H1 (cell line): ENCODE results near the gene PTK6. TPM values are rescaled to one million over a fixed set of nuclear protein-coding genes. Genes with fewer than 3 reads are reported as not detected.

ENCODE experiments used
- CTCF ChIA-PET: fragments of 300-600 bp; sonication (Branson Sonifier 250); formaldehyde crosslinking; loops from one replicate; lab custom pipeline; 2021; ENCODE audit not compliant: partially characterized antibody; lab: Charles Lee
- POLR2A ChIA-PET: fragments of 300-600 bp; sonication (Branson Sonifier 250); formaldehyde crosslinking; loops from one replicate; lab custom pipeline; 2021; ENCODE audit warnings: inconsistent platforms; ENCODE audit not compliant: partially characterized antibody; lab: Charles Lee
- DNase-seq, 2 experiments: peaks; one replicate each; pipeline versions ENCODE4 v3.0.0 to v3.0.0-alpha.2; 2010 to 2022; ENCODE audit warnings: low spot score in 2 of 2, low read depth in 1 of 2, mixed read lengths in 1 of 2
- FAIRE-seq: peaks from 2 replicates; lab custom pipeline; 2011; peaks lifted over from hg19 to GRCh38; lab: Jason Lieb, UNC
- H2AFZ ChIP-seq: 2 replicates; pipeline ENCODE4 v1.8.1; 2012; ENCODE audit warnings: low read length, inconsistent platforms
- H2AK5ac ChIP-seq: 2 replicates; pipeline ENCODE4 v1.6.1; 2013; ENCODE audit warnings: low read depth, low read length
- H2BK120ac ChIP-seq: replicated peaks from 2 replicates; pipeline ENCODE3; 2013; ENCODE audit warnings: low read depth, low read length, inconsistent platforms
- H2BK12ac ChIP-seq: 2 replicates; pipeline ENCODE4 v1.6.1; 2013; ENCODE audit warnings: low read depth, low read length
- H2BK15ac ChIP-seq: 2 replicates; pipeline ENCODE4 v1.6.1; 2013; ENCODE audit warnings: low read length
- H2BK20ac ChIP-seq: 2 replicates; pipeline ENCODE4 v1.6.1; 2013; ENCODE audit warnings: low read length
- H2BK5ac ChIP-seq: 2 replicates; pipeline ENCODE4 v1.6.1; 2013; ENCODE audit warnings: low read depth, low read length
- H3K14ac ChIP-seq: 2 replicates; pipeline ENCODE4 v1.6.1; 2013; ENCODE audit warnings: inconsistent platforms; ENCODE audit not compliant: insufficient read length
- H3K18ac ChIP-seq: 2 replicates; pipeline ENCODE4 v1.6.1; 2013; ENCODE audit warnings: low read length; ENCODE audit errors: extremely low read depth
- H3K23ac ChIP-seq: 2 replicates; pipeline ENCODE4 v1.6.1; 2013; ENCODE audit warnings: inconsistent platforms; ENCODE audit not compliant: insufficient read length
- H3K23me2 ChIP-seq: 2 replicates; pipeline ENCODE4 v1.6.1; 2013; ENCODE audit warnings: low read depth, low read length
- H3K27ac ChIP-seq: 2 replicates; pipeline ENCODE4 v1.6.1; 2011; ENCODE audit warnings: low read depth, low read length, inconsistent platforms
- H3K27me3 ChIP-seq, 4 experiments: replicated peaks in 1 of 4; 1 replicate in 1 of 4; 2 replicates in 3 of 4; pipeline versions ENCODE4 v1.6.1 to v1.8.1; 2011 to 2013; ENCODE audit warnings: low read length in 3 of 4, mild to moderate bottlenecking in 3 of 4, inconsistent platforms in 2 of 4, mixed read lengths in 2 of 4, moderate library complexity in 1 of 4; ENCODE audit not compliant: control insufficient read depth in 3 of 4, insufficient read depth in 3 of 4; ENCODE audit errors: extremely low read depth in 1 of 4
- H3K36me3 ChIP-seq, 4 experiments: 2 replicates each; pipeline versions ENCODE4 v1.6.1 to v1.8.1; 2011 to 2013; ENCODE audit warnings: mild to moderate bottlenecking in 4 of 4, low read length in 3 of 4, moderate library complexity in 2 of 4, control low read depth in 1 of 4, inconsistent platforms in 1 of 4; ENCODE audit not compliant: insufficient read depth in 4 of 4, control insufficient read depth in 2 of 4
- H3K4ac ChIP-seq: replicated peaks from 2 replicates; pipeline ENCODE3; 2013; ENCODE audit warnings: low read length, low read depth, mixed read lengths, inconsistent platforms; ENCODE audit not compliant: insufficient read length
- H3K4me1 ChIP-seq, 4 experiments: replicated peaks in 1 of 4; 1 replicate in 1 of 4; 2 replicates in 3 of 4; pipeline versions ENCODE4 v1.6.1 to v1.8.1; 2011 to 2013; ENCODE audit warnings: low read length in 3 of 4, inconsistent platforms in 2 of 4, mixed read lengths in 1 of 4; ENCODE audit not compliant: insufficient read depth in 4 of 4, control insufficient read depth in 3 of 4
- H3K4me2 ChIP-seq, 2 experiments: 2 replicates each; pipeline versions ENCODE4 v1.6.1 to v1.8.1; 2011 to 2013; ENCODE audit warnings: low read depth in 2 of 2, low read length in 2 of 2, control low read depth in 1 of 2, inconsistent platforms in 1 of 2, mild to moderate bottlenecking in 1 of 2; ENCODE audit not compliant: insufficient read depth in 1 of 2
- H3K4me3 ChIP-seq, 4 experiments: fragments of 200-600, 300-600 bp in 1 of 4; sonication (generic), shearing (Covaris generic), sonication (Bioruptor Twin) in 1 of 4; 2 replicates each; pipeline versions ENCODE4 v1.5.1 to v1.8.1; 2011 to 2016; ENCODE audit warnings: low read length in 4 of 4, low read depth in 3 of 4, control low read depth in 2 of 4, inconsistent platforms in 2 of 4, mild to moderate bottlenecking in 2 of 4, mixed read lengths in 1 of 4, moderate library complexity in 1 of 4; ENCODE audit not compliant: insufficient read depth in 2 of 4; ENCODE audit errors: extremely low read depth in 1 of 4
- H3K56ac ChIP-seq: replicated peaks from 2 replicates; pipeline ENCODE3; 2013; ENCODE audit warnings: low read depth, mild to moderate bottlenecking, mixed read lengths, low read length, inconsistent platforms; ENCODE audit not compliant: insufficient read length
- H3K79me1 ChIP-seq: 2 replicates; pipeline ENCODE4 v1.6.1; 2013; ENCODE audit warnings: low read depth, low read length, control low read depth
- H3K79me2 ChIP-seq, 2 experiments: 2 replicates each; pipeline versions ENCODE4 v1.6.1 to v1.8.1; 2012 to 2013; ENCODE audit warnings: low read length in 2 of 2, mild to moderate bottlenecking in 2 of 2, inconsistent platforms in 1 of 2; ENCODE audit not compliant: insufficient read depth in 2 of 2, control insufficient read depth in 1 of 2
- H3K9ac ChIP-seq, 4 experiments: replicated peaks in 1 of 4; 1 replicate in 1 of 4; 2 replicates in 3 of 4; pipeline versions ENCODE4 v1.6.1 to v1.8.1; 2011 to 2013; ENCODE audit warnings: low read depth in 3 of 4, low read length in 3 of 4, control low read depth in 2 of 4, mild to moderate bottlenecking in 2 of 4, moderate library complexity in 2 of 4, inconsistent platforms in 1 of 4; ENCODE audit errors: extremely low read depth in 1 of 4
- H3K9me3 ChIP-seq, 2 experiments: 2 replicates each; pipeline versions ENCODE4 v1.6.1 to v1.8.1; 2012 to 2013; ENCODE audit warnings: mild to moderate bottlenecking in 2 of 2, moderate library complexity in 2 of 2, control low read depth in 1 of 2, inconsistent platforms in 1 of 2, low read depth in 1 of 2, low read length in 1 of 2, mixed read lengths in 1 of 2; ENCODE audit not compliant: insufficient read depth in 2 of 2
- H4K20me1 ChIP-seq, 2 experiments: replicated peaks in 1 of 2; 2 replicates each; pipeline versions ENCODE3 to v1.8.1; 2011 to 2013; ENCODE audit warnings: inconsistent platforms in 2 of 2, low read length in 2 of 2, mild to moderate bottlenecking in 1 of 2; ENCODE audit not compliant: insufficient read depth in 2 of 2, control insufficient read depth in 1 of 2
- H4K5ac ChIP-seq: 2 replicates; pipeline ENCODE4 v1.6.1; 2013; ENCODE audit warnings: low read length, low read depth, mixed read lengths, inconsistent platforms; ENCODE audit not compliant: insufficient read length
- H4K8ac ChIP-seq: 2 replicates; pipeline ENCODE4 v1.8.0; 2013; ENCODE audit warnings: mild to moderate bottlenecking, moderate library complexity, low read length, inconsistent platforms; ENCODE audit not compliant: insufficient read depth; ENCODE audit errors: extremely low read depth
- H4K91ac ChIP-seq: replicated peaks from 2 replicates; pipeline ENCODE3; 2013; ENCODE audit warnings: low read length, mixed read lengths, inconsistent platforms; ENCODE audit not compliant: insufficient read length
- E2F6 ChIP-seq: IDR thresholded peaks from 2 replicates; pipeline ENCODE4 v1.6.1; 2012; ENCODE audit warnings: inconsistent platforms
- HDAC6 ChIP-seq: IDR thresholded peaks from one replicate; pipeline ENCODE4 v1.7.1; 2012; ENCODE audit warnings: low read depth, mild to moderate bottlenecking, inconsistent platforms, low read length, moderate library complexity
- MAX ChIP-seq: IDR thresholded peaks from 2 replicates; pipeline ENCODE4 v1.6.1; 2012; ENCODE audit warnings: inconsistent platforms
- SAP30 ChIP-seq: fragments of 300-600 bp; sonication (generic); IDR thresholded peaks from 2 replicates; pipeline ENCODE4 v1.7.1; 2012; ENCODE audit warnings: low read length, moderate library complexity, mild to moderate bottlenecking, inconsistent platforms; ENCODE audit not compliant: insufficient read depth, insufficient replicate concordance
- SIN3A ChIP-seq, 2 experiments: IDR thresholded peaks in 1 of 2; conservative IDR thresholded peaks in 1 of 2; 2 replicates each; pipeline ENCODE4 v1.6.1; 2011 to 2012; ENCODE audit warnings: low read length in 2 of 2, improper control_type of control experiment in 1 of 2, low read depth in 1 of 2, mild to moderate bottlenecking in 1 of 2
- SIX5 ChIP-seq: IDR thresholded peaks from 2 replicates; pipeline ENCODE4 v1.6.1; 2011; ENCODE audit warnings: mild to moderate bottlenecking, low read depth, low read length
- TBP ChIP-seq: IDR thresholded peaks from 2 replicates; pipeline ENCODE4 v1.6.1; 2011; ENCODE audit warnings: low read depth, low read length, improper control_type of control experiment
- WGBS, 2 experiments: shearing (Covaris generic) in 1 of 2; methylation state at CpG; one replicate each; pipeline versions ENCODE4 v1.1.6 to v1.1.7; 2013 to 2015; ENCODE audit warnings: low lambda C conversion rate in 2 of 2, mixed read lengths in 2 of 2, inconsistent platforms in 1 of 2, low coverage in 1 of 2, missing lambda C conversion rate in 1 of 2; ENCODE audit not compliant: insufficient replicate concordance in 2 of 2, insufficient coverage in 1 of 2, insufficient read length in 1 of 2; ENCODE audit errors: extremely low coverage in 1 of 2, missing lambda C conversion rate in 1 of 2; 5-methylcytosine and 5-hydroxymethylcytosine counted together
- polyA plus RNA-seq, 7 experiments: library from polyadenylated mRNA; depleted of rRNA in 3 of 7; stranded (reverse) in 5 of 7; unstranded in 2 of 7; fragments of >200 nt in 5 of 7; fragments of 200-250 nt in 2 of 7; gene quantifications; 1 replicate in 5 of 7; 2 replicates in 1 of 7; 4 replicates in 1 of 7; pipeline versions ENCODE4 v1.2.1 to v1.2.3, GENCODE V29; 2011 to 2013; ENCODE audit warnings: missing spikeins in 2 of 7, mixed read lengths in 2 of 7
- total RNA-seq: library from RNA; stranded (reverse); fragmentation: NEBNext Ultra II Directional; extraction: Animal tissue kit (Norgen Biotek cat#: 25700); gene quantifications from 2 replicates; pipeline ENCODE4 v1.2.1, GENCODE V29; 2021

The PTK6 gene
- total and polyA plus RNA-seq, 2 of the 8 experiments (the other 6 are each of a cell fraction or from before 2014, with no cell fraction given), result 0.12 to 0.19 TPM

GRCh38 chr20:63534831-63535651 lies 2.1 kb downstream of the PTK6 start:
- Histone ChIP-seq H3K27ac (no peak overlapping the region), H2AK5ac (peak overlapping the region; percentile 40; the same call in 1 of the 2 replicates), H2BK20ac (no peak overlapping the region), H3K18ac (peak overlapping the region; percentile 87; the same call in 1 of the 2 replicates), H3K27me3 (no peaks in the 10 kb centered on the region), H2AFZ (no peak overlapping the region; the same call in 1 of the 2 replicates), H4K5ac (no peak overlapping the region), H2BK120ac (peak overlapping the region; percentile 64), H3K4me2 (no peak overlapping the region), H4K91ac (peak overlapping the region; percentile 80), H3K9ac (peak overlapping the region in 1 of 4 experiments; percentile 30; a peak in 1 of 7 replicates), H3K79me2 (no peaks in the 10 kb centered on the region), H3K4me3 (no peak overlapping the region), H3K14ac (no peak overlapping the region), H3K23me2 (peaks cover 3% of the 10 kb centered on the region; the same call in 1 of the 2 replicates), H3K9me3 (no peaks in the 10 kb centered on the region), H3K4me1 (peaks cover 0 to 23% (median 3%) of the 10 kb centered on the region in 4 experiments; a peak in 5 of 7 replicates), H2BK15ac (peak overlapping the region; percentile 98; the same call in 1 of the 2 replicates), H4K20me1 (peaks cover 0 to 3% of the 10 kb centered on the region in 2 experiments), H3K23ac (no peak overlapping the region), H2BK12ac (peak overlapping the region; percentile 95; the same call in 1 of the 2 replicates), H3K79me1 (no peaks in the 10 kb centered on the region; the same call in 1 of the 2 replicates), H3K36me3 (no peaks in the 10 kb centered on the region), H2BK5ac (peak overlapping the region; percentile 52; the same call in 1 of the 2 replicates), H3K56ac (no peak overlapping the region), H3K4ac (peak overlapping the region; percentile 91), H4K8ac (peak overlapping the region; percentile 68)
- 91% methylated on average over 41 of the region's 49 CpGs; no CpG with 5 or more reads in 1 of the 2 experiments for WGBS, 2 experiments
- DNase-seq, result no peak
- ChIA-PET CTCF (interaction anchor here (0.5 to 4.8 kb wide), 11 partner anchors 9 to 256 kb away, joined by 3 to 23 read pairs (median 3); partner anchors contain the start of gene SRMS), POLR2A (interaction anchor here (0.6 to 7.8 kb wide), 7 partner anchors 8 to 330 kb away, joined by 3 to 59 read pairs (median 3); partner anchors contain the start of genes KCNQ2, PPDPF, SRMS and TPD52L2)
- no peak for TF ChIP-seq SIN3A (conservative IDR thresholded peaks at IDR 0.05 in 1 of 2, IDR thresholded peaks at IDR 0.05 in 1 of 2; ENCODE audit: low read depth in 1 of 2, low read length in 2 of 2)
- no peak for TF ChIP-seq SAP30
- TF ChIP-seq HDAC6, result no peak
- 0 out of 2 replicates have a peak, but pooled peaks have one; percentile 33 for TF ChIP-seq MAX
- no peak for TF ChIP-seq TBP
- no peak for TF ChIP-seq SIX5
- peak; percentile 76 for TF ChIP-seq E2F6
- no peak for FAIRE-seq
